Posterior vena cava (tissue), 2 donors: ENCODE results near the gene MIER1. TPM values are rescaled to one million over a fixed set of nuclear protein-coding genes. Genes with fewer than 3 reads are reported as not detected.
"Not testable (repeated sequence)": the region's sequence is repeated elsewhere in the genome, so short reads cannot be mapped to it uniquely, and the experiment has no call there.

Source experiments
- DNase-seq: peaks from one replicate; pipeline ENCODE4 v3.0.0-alpha.2; 2020; ENCODE audit warnings: low spot score
- intact Hi-C, 2 donors: fragments of 100-400 bp; cut with DNase I; formaldehyde crosslinking; loops; one replicate each; pipeline versions ENCODE4 v1.14.1 to v1.14.2; 2022 to 2023
- total RNA-seq, 2 donors: library from RNA; stranded (reverse); fragmentation: NEBNext Ultra II Directional; extraction: Animal tissue kit (Norgen Biotek cat#: 25700); gene quantifications; one replicate each; pipeline ENCODE4 v1.2.1, GENCODE V29; 2021
- donor health status: DM: yes; HTN: yes; CAD: no.
- donor health status: DM: yes; HTN: yes; CAD: no.

MIER1 gene
- total RNA-seq, 2 donors from 2014 or later = 45.7 to 55.4 TPM

GRCh38 chr1:66933887-66934700 lies 9.3 kb downstream of the MIER1 start:
- DNase-seq = no peak
- intact Hi-C loops = no loop called here

- DNase-seq = no peak
- intact Hi-C loops = no loop called here
Observed at GRCh38 chr1:66937529-66938234, 12.9 kb downstream of the MIER1 start.

GRCh38 chr1:66938613-66939012 lies 13.8 kb downstream of the MIER1 start:
- DNase-seq = no peak
- intact Hi-C loops = no loop called here

GRCh38 chr1:66940981-66941380 lies 16.2 kb downstream of the MIER1 start:
- no peak for DNase-seq
- intact Hi-C loops = no loop called here

- intact Hi-C loops = no loop called here
- DNase-seq = no peak
Observed at GRCh38 chr1:66943361-66943969, 18.7 kb downstream of the MIER1 start.

- intact Hi-C loops = no loop called here
- DNase-seq = peak; percentile 89
Observed at GRCh38 chr1:66944330-66945274, 19.8 kb downstream of the MIER1 start.

- no peak for DNase-seq
- intact Hi-C loops = no loop called here
Observed at GRCh38 chr1:66945316-66945715, 20.5 kb downstream of the MIER1 start.

- intact Hi-C loops = no loop called here
- DNase-seq = no peak
Observed at GRCh38 chr1:66947267-66947666, 22.5 kb downstream of the MIER1 start.

- DNase-seq = no peak
- intact Hi-C loops = no loop called here
Observed at GRCh38 chr1:66951513-66951912, 26.7 kb downstream of the MIER1 start.

GRCh38 chr1:66954208-66954607 lies 29.4 kb downstream of the MIER1 start:
- intact Hi-C loops = no loop called here
- no peak for DNase-seq

- no peak for DNase-seq
- intact Hi-C loops = no loop called here
Observed at GRCh38 chr1:66957938-66958337, 33.1 kb downstream of the MIER1 start.

- intact Hi-C loops, DNase-seq: not testable (repeated sequence)
Observed at GRCh38 chr1:66966188-66966873, 41.5 kb downstream of the MIER1 start.

GRCh38 chr1:66968574-66968973 lies 43.8 kb downstream of the MIER1 start:
- DNase-seq = no peak
- intact Hi-C loops = no loop called here

- no peak for DNase-seq
- intact Hi-C loops = no loop called here
Observed at GRCh38 chr1:66978201-66978600, 53.4 kb downstream of the MIER1 start.

- intact Hi-C loops, DNase-seq: not testable (repeated sequence)
Observed at GRCh38 chr1:66979621-66980020, 54.8 kb downstream of the MIER1 start.

- no peak for DNase-seq
- intact Hi-C loops = no loop called here
Observed at GRCh38 chr1:66980745-66981367, 56.1 kb downstream of the MIER1 start.

- intact Hi-C loops = no loop called here
- DNase-seq = no peak
Observed at GRCh38 chr1:66981679-66982078, 56.9 kb downstream of the MIER1 start.

GRCh38 chr1:66982561-66983260 lies 57.9 kb downstream of the MIER1 start:
- no peak for DNase-seq
- intact Hi-C loops = no loop called here
